Ishikawa (cell line): Measurements from ENCODE around the gene EZH2.

Source experiments
- EP300 ChIP-seq: IDR thresholded peaks from 2 replicates; pipeline ENCODE4 v1.6.1; 2012; ENCODE audit warnings: borderline replicate concordance
- TAF1 ChIP-seq: IDR thresholded peaks from 2 replicates; pipeline ENCODE4 v1.6.1; 2012; ENCODE audit warnings: low read depth, mild to moderate bottlenecking
- TEAD4 ChIP-seq: IDR thresholded peaks from 2 replicates; pipeline ENCODE4 v1.6.1; 2012
- YY1 ChIP-seq: IDR thresholded peaks from 2 replicates; pipeline ENCODE4 v1.6.1; 2012; ENCODE audit warnings: low read depth

DNA sequence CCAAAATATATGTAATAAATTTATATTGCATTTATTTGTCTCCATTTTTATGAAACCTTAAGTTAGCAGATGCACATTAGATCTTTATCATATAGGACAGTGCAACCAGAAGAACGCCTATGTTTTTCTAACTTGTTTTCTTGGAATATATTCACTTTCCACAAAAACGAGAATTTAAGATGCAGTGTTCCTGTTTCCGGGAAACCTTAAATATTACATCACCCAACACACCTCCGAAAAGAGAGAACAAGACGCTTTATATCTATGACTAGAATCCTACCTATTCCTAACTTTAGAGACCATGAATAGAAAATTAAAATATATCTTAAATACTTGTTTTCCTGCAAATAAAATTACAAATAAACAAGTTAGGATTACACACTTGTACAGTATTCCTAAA is 1.9 kb downstream of the EZH2 start:
- TF ChIP-seq EP300 (no peak), YY1 (no peak), TEAD4 (no peak), TAF1 (no peak)
